Measurements from ENCODE around the gene RAB15.

RAB15 gene

DNA sequence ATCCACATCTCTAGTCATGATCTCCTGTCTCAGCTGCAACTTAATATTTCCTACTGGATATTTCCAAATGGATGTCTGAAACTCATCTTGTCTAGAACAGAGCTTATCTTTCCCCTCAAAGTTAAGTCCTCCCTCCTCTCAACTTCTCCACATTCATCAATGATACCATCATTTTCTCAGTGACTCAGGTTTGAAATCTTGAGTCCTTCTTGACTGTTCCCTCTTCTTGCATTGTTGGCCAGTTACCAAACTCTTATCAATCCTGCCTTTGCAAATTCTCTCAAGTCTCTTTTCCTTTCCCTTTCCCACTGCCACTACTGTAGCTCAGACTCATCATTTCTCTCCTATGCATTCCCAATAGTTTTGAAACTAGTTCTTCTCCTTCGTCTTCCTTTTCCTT lies 72.2 kb downstream of the RAB15 start:
- DNase-seq = no peak

Data from NCI-H2171 (cell line).